ENCODE measurements around the gene JSRP1.

- TF ChIP-seq CTCF (conservative IDR thresholded peaks at IDR 0.05; ENCODE audit: low read length), result no peak
- no peak for TF ChIP-seq EZH2phosphoT487 (IDR thresholded peaks at IDR 0.05; ENCODE audit: borderline replicate concordance, low read depth, low read length)
These were observed 26.6 kb upstream of the JSRP1 start for GRCh38 chr19:2282862-2283237.
